ENCODE results near the gene LUM. TPM values are rescaled to one million over a fixed set of nuclear protein-coding genes. Genes with fewer than 3 reads are reported as not detected.

The LUM gene
- total and polyA plus RNA-seq, 4 donors: 3.7 to 22.3 (median 13.8) TPM

DNA sequence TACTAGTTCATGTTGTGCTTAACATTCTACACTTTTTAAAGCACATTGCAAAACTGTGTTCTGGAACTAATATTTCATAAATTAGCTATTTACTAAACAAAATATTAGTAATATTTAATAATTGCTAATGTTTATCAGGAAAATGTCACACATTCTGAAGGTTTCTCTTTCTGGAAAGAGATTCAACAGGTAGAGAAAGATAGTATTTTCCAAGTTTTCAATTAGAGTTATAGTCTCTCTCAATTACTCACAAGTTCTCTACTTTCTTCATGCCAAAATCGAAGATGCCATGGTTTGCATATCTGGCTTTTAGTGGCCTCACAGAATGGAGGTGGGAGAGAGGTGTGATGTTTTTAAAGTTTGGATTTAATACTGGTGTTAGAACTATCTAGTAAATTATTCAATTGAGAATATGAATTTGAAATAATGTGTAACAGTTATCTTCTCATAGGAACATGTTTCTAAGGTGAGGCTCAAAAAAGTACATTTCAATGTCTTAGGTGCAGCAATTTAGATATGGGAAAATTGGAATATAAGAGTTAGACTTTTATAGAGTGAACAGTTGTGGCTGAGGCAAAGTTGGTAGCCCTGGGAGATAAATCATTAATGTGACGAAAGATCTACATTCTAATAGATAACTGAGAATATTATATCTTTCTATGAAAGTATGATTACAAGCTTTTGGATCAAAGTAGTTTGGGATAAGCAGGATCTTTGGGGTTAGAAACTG lies 1.5 kb downstream of the LUM start:
- H3K9me3 ChIP-seq (ENCODE audit: control insufficient read depth in 4 of 4, low read length in 3 of 4): no peaks in the 10 kb centered on the region
- H3K27me3 ChIP-seq (ENCODE audit: control insufficient read depth in 4 of 4, insufficient read depth in 4 of 4, low read length in 3 of 4): no peaks in the 10 kb centered on the region
- H3K36me3 ChIP-seq (ENCODE audit: control insufficient read depth in 4 of 4, insufficient read depth in 3 of 4, low read depth in 1 of 4, low read length in 3 of 4): no peaks in the 10 kb centered on the region
- no peak overlapping the region for H3K9ac ChIP-seq (ENCODE audit: low read depth in 1 of 2, low read length in 2 of 2)
- no peaks in the 10 kb centered on the region for H3K4me1 ChIP-seq (ENCODE audit: control insufficient read depth in 4 of 4, insufficient read depth in 4 of 4, low read length in 3 of 4)
- no peak for DNase-seq (ENCODE audit: low spot score)
- TF ChIP-seq, protein P1, sequence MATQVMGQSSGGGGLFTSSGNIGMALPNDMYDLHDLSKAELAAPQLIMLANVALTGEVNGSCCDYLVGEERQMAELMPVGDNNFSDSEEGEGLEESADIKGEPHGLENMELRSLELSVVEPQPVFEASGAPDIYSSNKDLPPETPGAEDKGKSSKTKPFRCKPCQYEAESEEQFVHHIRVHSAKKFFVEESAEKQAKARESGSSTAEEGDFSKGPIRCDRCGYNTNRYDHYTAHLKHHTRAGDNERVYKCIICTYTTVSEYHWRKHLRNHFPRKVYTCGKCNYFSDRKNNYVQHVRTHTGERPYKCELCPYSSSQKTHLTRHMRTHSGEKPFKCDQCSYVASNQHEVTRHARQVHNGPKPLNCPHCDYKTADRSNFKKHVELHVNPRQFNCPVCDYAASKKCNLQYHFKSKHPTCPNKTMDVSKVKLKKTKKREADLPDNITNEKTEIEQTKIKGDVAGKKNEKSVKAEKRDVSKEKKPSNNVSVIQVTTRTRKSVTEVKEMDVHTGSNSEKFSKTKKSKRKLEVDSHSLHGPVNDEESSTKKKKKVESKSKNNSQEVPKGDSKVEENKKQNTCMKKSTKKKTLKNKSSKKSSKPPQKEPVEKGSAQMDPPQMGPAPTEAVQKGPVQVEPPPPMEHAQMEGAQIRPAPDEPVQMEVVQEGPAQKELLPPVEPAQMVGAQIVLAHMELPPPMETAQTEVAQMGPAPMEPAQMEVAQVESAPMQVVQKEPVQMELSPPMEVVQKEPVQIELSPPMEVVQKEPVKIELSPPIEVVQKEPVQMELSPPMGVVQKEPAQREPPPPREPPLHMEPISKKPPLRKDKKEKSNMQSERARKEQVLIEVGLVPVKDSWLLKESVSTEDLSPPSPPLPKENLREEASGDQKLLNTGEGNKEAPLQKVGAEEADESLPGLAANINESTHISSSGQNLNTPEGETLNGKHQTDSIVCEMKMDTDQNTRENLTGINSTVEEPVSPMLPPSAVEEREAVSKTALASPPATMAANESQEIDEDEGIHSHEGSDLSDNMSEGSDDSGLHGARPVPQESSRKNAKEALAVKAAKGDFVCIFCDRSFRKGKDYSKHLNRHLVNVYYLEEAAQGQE (IDR thresholded peaks at IDR 0.05): no peak
- TF ChIP-seq FOXA1 (IDR thresholded peaks at IDR 0.05) (no peak), JUND (IDR thresholded peaks at IDR 0.05) (no peak), NR2F2 (IDR thresholded peaks at IDR 0.05) (no peak), HNF4A (conservative IDR thresholded peaks at IDR 0.05) (no peak), SP1 (IDR thresholded peaks at IDR 0.05) (no peak), HNF4G (IDR thresholded peaks at IDR 0.05) (no peak), TAF1 (conservative IDR thresholded peaks at IDR 0.05) (no peak), YY1 (IDR thresholded peaks at IDR 0.05) (no peak), FOXA2 (IDR thresholded peaks at IDR 0.05) (no peak), RAD21 (IDR thresholded peaks at IDR 0.05) (no peak), EGR1 (IDR thresholded peaks at IDR 0.05; ENCODE audit: low read depth in 2 of 2) (no peak), RXRA (IDR thresholded peaks at IDR 0.05) (no peak), GABPA (IDR thresholded peaks at IDR 0.05 in 1 of 2, conservative IDR thresholded peaks at IDR 0.05 in 1 of 2) (no peak)
- TF ChIP-seq, protein P2, sequence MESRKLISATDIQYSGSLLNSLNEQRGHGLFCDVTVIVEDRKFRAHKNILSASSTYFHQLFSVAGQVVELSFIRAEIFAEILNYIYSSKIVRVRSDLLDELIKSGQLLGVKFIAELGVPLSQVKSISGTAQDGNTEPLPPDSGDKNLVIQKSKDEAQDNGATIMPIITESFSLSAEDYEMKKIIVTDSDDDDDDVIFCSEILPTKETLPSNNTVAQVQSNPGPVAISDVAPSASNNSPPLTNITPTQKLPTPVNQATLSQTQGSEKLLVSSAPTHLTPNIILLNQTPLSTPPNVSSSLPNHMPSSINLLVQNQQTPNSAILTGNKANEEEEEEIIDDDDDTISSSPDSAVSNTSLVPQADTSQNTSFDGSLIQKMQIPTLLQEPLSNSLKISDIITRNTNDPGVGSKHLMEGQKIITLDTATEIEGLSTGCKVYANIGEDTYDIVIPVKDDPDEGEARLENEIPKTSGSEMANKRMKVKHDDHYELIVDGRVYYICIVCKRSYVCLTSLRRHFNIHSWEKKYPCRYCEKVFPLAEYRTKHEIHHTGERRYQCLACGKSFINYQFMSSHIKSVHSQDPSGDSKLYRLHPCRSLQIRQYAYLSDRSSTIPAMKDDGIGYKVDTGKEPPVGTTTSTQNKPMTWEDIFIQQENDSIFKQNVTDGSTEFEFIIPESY (IDR thresholded peaks at IDR 0.05): no peak
- TF ChIP-seq, protein P3, sequence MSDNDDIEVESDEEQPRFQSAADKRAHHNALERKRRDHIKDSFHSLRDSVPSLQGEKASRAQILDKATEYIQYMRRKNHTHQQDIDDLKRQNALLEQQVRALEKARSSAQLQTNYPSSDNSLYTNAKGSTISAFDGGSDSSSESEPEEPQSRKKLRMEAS (IDR thresholded peaks at IDR 0.05): no peak
- TF ChIP-seq, protein P4, sequence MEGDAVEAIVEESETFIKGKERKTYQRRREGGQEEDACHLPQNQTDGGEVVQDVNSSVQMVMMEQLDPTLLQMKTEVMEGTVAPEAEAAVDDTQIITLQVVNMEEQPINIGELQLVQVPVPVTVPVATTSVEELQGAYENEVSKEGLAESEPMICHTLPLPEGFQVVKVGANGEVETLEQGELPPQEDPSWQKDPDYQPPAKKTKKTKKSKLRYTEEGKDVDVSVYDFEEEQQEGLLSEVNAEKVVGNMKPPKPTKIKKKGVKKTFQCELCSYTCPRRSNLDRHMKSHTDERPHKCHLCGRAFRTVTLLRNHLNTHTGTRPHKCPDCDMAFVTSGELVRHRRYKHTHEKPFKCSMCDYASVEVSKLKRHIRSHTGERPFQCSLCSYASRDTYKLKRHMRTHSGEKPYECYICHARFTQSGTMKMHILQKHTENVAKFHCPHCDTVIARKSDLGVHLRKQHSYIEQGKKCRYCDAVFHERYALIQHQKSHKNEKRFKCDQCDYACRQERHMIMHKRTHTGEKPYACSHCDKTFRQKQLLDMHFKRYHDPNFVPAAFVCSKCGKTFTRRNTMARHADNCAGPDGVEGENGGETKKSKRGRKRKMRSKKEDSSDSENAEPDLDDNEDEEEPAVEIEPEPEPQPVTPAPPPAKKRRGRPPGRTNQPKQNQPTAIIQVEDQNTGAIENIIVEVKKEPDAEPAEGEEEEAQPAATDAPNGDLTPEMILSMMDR (IDR thresholded peaks at IDR 0.05; ENCODE audit: low read depth, low read length, missing input control): no peak
- WGBS: 77% methylated on average over 2 of the region's 2 CpGs
- H3K27ac ChIP-seq (ENCODE audit: low read depth in 1 of 2, low read length in 2 of 2): no peak overlapping the region
- H3K4me3 ChIP-seq (ENCODE audit: low read depth in 1 of 3, low read length in 3 of 3): no peak overlapping the region

All from liver (tissue), 9 donors.